HG03442 (cell line): ENCODE measurements around the gene JPH2.
"Not testable (repeated sequence)": the region's sequence is repeated elsewhere in the genome, so short reads cannot be mapped to it uniquely, and the experiment has no call there.

Experiments
- ATAC-seq: cut with Tn5 transposase; IDR thresholded peaks from one replicate; pipeline ENCODE4 v1.9.1; 2021; ENCODE audit warnings: mild to moderate bottlenecking, moderate library complexity; ENCODE audit not compliant: unreplicated experiment

The JPH2 gene

DNA sequence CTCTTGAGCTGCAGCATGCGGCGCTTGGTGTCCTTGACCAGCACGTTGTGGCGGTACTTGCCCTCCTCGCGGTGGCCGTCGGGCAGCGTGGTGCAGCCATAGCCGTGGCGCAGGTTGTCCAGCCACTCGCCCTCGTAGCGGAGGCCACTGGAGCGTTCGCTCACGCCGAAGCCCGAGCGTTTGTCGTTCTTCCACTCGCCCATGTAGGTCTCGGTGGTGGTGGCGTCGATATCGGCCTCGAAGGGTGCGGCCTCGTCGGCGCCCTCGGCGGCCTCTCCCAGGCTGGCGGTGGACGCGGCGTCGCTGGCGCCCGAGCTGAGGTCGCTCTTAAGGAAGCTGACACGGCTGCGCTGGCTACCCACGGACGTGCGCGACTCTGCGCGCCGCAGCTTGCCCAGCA, 27.3 kb downstream of the JPH2 start:
- ATAC-seq, result no peak

DNA sequence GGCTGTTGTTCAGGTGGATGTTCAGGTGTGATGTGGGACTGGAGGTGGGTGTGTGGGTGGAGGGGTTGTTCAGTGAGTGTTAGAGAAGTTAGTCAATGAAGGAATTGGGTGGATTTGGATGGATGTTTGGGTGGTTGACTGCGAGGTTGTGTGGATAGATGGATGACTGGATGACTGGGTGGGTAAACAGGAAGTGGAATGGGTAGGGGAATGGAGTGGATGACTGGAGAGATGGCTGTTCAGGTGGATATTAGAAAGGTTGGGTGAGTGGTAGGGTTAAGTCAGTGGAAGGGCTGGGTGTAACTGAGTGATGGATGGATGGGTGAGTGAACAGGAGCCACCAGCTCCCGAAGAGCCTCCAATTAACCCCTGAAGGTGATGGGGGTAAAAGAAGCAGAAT, 27.9 kb downstream of the JPH2 start:
- ATAC-seq, result no peak

DNA sequence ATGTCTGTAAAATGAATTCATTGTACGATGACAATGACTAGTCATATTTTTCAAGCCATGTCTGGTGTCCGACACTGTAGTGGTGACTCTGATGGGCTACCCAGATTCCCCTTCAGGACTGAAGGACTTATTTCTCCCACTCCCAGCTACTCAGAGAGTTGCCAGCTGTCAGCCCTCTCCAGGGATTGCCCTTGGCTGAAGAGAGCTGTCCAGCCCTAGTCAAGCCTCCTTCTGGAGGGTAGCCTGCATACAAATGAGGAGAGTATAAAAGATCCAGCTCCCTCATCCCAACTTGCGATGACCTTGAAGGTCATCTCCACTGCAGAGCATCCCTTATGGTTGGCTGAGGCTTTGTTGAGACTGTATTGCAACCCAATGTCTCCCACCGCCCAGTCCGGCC, 29.9 kb downstream of the JPH2 start:
- ATAC-seq, result no peak

DNA sequence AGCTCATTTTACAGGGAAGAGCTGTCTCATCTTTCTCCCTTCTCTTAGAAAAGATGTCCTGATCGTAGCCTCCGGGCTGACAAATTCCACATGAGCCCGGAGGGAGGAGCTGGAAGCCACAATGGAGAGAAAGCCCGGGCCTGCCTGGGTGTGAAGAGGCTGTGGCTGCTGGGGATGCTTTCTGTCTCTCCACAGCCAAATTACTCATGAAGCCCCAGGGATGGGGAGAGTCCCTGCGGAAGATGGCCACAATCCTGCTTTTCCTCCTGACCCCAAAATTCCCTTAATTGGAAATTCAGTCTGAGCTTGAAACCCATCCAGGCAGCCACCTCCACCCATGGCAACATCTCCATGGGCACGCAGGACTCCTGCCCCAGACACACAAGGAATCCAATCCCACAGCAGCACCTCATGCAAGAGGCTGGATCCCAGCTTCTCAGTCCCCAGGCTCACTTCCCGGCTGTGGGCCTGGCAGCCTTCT, 32.4 kb downstream of the JPH2 start:
- ATAC-seq, result no peak

DNA sequence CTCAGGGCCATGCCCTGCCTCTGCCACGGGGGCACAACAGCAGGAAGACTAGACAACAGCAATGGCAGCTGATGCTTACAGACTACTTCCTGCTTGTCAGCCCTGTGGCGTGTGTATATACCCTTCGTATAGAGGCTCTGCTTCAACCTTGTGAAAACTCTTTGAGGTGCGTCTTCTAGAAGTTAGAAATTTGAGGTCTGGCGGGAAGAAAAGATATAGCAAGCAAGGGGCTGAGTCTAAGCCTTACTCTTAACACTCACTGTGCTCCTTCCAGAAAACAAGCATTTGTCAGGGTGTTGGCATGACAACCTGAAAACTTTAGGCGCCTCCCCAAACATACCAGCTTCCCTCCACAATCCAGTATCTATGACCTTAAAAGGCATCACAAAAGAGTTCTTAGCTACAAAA, 33.3 kb downstream of the JPH2 start:
- no peak for ATAC-seq

DNA sequence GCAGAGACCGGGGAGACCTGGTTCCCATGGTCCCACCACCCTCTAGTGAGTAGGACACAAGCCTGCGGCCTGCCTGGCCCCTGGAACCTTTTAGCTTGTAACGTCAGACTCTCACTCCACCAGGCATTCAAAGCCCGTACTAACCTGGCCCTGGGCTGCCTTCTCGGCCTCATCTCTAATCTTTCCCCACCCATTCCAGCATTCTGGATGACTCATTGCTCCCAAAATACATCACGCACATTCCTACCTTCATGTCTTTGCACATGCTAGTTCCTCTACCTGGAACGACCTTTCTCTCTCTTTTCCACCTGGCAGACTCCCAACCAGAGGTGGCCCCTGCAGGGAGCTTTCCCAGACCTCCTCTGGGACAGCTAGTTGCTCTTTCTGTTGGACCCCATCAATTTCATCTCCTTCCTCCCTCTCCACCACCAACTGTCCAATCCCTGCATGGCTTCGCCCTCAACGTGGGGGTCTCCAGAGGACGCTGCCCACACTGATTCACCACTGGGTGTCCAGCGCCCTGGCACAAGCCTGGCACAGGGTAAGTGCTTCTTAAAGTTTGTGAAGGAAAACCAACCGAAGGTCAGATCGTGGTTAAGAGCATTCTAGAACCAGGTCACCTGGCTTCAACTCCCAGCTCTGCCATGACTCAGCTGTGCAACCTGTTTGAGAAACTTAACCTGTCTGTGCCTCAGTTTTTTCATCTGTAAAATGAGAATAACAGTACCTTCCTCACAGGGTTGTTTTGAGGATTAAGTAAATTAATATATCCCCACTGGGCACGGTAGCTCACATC, 35.2 kb downstream of the JPH2 start:
- no peak for ATAC-seq

DNA sequence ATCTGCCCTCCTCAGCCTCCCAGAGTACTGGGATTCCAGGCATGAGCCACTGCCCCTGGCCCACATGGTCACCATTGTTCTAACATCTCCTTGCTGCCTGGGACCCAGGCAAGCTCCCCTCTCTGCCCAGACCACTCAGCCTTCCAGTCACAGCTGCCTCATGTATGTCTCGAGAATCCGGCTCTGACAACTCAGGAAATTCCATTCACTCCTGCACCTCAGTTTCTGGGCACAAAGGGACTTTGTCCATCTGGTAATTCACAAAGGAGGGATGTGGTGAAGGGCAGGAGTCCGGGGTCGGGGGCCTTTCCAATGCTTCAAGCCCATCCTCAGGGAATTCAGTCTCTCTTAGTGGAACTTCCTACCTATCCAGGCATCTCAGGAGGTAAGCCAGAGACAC, 40.7 kb downstream of the JPH2 start:
- no peak for ATAC-seq

DNA sequence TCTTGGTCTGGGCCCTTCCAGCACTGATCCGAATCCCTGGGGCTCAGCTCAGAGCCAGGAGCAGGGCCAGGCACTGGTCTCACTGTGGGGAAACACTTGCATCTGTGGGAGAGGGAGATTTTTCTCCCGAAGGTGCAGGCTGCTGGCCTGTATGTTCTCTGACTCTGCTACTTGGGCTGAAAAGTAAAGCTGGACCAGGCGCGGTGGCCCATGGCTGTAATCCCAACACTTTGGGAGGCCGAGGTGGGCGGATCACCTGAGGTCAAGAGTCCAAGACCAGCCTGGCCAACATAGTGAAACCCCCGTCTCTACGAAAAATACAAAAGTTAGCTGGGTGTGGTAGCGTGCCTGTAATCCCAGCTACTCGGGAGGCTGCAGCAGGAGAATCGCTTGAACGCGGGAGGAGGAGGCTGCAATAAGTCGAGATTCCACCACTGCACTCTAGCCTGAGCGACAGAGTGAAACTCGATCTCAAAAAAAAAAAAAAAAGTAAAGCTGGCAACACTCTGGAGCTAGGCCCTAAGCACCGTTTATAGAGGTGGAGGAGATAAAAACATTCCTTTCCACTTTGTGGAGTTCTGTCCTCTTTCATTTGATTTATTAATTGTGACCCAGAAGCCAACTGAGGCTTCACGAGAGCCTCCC, 41.7 kb downstream of the JPH2 start:
- no peak for ATAC-seq

DNA sequence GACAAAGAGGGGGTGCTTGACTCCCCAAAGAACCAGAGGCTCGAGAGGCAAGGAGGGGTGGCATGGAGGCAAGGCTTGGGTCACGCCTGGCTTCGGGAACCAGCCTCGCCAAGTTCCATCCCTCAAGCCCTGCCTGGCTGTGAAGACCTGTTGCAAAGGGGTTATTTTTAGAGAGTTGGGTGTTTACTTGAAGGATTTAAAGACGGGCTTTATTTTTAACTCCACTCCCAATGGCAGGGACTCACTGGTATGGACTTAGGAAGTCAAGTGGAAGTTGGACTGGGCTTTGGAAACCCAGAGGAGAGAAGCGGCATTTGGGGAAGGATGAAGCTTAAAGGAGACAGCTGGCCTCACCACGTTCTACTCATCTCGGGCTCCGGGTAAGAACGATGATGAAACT, 43.1 kb downstream of the JPH2 start:
- ATAC-seq, result no peak

DNA sequence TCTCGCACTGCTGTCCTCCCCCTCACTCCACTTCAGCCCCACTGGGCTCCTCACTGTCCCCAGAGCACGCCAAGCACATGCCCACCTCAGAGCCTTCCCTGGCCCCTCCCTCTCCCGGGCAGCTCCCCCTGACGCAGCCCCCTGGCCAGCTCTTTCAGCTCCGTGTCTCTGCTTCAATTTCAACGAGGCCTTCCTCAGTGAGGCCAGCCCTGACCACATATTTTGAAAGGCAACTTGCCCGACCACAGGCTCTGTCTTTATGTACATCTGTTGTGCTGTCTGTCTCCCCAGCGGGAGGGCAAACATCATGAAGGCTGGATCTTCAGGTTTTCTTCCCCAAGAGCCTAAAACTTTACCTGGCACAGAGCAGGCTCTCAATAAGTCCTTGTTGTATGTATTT, 44.6 kb downstream of the JPH2 start:
- ATAC-seq, result no peak

DNA sequence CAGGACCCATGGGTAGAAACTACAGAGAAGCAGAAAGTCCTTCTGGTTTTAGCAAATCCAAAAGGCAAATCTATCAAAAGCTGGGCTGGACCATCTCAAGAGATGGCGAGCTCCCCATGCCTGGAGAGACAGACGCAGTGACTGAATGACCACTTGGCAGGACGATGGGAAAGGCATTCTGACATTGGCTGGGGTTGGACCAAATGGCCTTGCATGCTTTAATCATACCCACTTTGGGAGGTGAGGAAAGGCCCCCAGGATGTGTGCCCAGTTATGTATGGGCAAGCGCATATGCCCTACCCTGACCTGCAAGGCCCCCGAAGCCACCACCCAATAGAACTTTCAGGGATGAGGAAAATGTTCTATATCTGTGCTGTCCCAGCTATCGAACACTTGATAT, 45.1 kb downstream of the JPH2 start:
- no peak for ATAC-seq

DNA sequence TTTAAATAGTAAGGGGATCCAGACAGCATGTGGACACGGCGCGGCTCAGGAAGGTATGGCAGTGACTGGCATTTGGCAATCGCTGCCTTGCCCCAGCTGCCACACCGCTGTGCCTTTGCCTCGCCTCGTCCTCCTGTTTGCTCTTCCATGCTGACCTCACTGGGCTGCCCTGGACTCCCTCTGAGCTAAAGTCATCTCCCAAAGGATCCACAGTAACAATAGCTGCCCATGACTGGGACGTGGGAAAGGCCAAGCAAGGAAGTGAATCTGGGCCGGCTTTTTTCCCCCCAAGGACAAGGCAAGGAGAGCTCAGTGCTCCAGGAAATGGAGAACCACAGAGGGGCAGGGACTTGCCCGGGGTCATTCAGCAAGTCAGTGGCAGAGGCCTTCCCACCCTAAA, 48.1 kb downstream of the JPH2 start:
- ATAC-seq, result no peak

DNA sequence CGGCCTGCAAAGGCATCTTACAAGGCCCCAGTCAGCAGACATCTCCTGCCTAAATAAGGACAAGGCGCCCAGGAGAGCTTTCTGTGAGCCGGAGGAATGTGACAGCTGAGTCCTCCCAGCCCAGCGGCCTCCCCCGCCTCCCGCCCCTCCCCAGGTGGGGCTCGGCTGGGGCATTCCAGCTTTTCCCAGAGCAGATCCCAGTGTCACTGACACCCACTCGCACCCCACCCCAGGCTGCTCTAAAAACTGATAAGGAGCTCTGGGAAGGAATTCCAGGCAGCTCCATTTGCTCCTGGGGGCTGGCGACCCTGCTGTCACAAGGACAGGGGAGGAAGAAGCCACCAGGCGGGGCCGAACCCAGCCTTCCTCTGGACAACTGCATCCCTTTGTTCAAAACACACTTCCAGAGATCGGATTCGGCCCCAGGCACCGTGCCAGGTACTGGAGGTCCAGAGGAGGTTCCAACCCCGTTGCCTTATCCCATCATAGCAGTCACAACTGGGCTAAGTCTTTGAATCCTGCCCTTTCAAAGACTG, 49.7 kb downstream of the JPH2 start:
- ATAC-seq, result no peak

DNA sequence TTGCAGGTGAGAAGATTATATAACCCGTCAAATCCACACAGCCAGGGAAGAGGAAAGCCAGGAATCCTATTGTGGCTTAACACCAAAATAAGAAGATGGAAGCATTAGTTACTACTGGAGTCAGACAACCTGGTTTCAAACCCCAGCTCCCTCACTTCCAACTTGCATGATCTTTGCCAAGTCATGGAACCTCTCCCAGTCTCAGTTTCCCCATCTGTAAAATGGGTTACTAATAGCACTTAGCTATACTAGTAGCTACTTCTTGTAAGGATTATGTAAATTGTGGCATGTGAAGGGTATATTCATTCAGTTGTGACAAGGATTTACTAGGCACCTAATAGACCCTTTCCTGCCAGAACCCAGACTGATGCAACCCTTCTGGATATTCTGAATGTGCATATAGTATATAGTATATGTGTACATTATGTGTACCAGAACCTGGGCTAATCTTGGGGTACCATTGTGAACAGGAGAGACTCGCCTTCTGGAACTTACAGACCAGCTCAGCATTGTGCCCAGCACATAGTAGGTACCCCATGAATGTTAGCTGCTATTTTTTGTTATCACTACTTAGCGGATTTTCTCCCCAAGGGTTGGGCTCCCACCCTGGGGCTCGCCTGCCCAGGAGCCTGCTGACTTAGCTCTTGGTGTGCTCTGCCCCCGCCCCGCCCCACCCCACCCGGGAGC, 50.3 kb downstream of the JPH2 start:
- ATAC-seq, result no peak

DNA sequence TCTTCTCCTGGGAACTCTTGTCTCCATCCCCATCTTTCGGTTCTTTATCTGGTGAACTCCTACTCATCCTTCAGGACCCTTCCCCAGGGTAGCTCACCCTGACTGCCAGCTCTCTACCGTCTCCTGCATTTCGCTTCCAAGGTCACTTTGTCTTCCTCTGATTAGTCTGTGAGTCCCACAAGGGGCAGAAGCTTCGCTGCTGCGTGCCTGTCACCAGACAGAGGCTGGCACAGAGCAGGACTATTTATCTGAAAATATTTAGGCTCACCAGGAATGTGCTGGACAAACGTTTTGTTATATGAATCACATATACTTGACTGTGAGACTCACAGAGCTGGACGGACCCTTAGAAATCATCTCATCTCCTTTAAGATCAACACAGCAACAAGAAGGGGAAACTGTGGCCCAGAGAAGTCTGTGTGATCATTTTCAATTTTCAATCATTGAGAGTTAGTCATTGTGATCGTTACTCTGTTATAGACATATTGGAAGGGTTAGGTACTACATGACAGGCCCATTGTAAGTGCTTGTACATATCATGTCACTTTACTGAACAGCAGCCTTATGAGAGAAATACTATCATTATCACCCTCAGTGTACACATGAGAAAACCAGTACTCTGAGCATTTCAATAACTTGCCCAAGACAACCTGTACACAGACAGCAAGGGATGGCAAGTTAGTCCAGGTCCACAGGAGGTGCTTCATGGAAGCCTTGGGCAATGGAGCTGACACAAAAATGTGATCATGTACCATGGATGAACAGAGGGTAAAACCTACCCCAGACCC, 51.4 kb downstream of the JPH2 start:
- ATAC-seq, result no peak

DNA sequence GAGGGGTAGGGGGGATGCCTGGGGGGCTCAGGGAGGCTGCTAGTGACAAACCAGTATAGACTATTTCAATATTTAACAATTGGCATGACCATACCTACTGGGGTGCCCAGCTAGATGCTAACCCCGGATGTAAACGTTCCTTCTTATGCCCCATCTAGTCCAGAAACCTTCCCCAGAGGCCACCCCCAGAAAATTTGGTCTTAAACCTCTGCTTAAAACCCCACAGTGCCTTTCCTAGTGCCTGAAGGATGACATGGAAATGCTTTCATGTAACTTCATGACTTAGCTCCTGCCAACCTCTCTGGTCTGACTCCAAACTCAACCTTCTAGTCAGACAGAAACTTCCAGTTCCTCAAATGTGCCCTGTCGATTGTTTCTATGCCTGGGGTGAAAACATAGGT, 52.0 kb downstream of the JPH2 start:
- no peak for ATAC-seq

DNA sequence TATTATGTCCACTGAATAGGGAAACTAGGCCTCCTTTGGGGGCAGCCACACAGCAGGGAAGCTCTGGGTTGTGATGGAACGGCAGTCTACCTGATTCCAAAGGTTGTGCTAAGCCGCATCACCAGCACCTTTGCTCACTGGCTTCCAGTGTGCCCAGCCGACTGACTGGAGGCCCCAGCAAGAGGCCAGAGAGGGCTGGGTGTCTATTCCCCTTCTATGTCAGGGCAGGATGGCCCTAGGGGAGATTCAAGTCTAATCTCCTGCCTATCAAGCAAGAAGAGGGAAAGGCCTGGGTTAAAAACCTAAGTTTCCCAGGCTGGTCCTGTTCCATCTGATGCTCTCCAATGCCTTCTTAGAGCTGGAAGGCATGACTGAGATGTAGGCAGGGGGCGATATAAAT, 53.6 kb downstream of the JPH2 start:
- ATAC-seq, result no peak

DNA sequence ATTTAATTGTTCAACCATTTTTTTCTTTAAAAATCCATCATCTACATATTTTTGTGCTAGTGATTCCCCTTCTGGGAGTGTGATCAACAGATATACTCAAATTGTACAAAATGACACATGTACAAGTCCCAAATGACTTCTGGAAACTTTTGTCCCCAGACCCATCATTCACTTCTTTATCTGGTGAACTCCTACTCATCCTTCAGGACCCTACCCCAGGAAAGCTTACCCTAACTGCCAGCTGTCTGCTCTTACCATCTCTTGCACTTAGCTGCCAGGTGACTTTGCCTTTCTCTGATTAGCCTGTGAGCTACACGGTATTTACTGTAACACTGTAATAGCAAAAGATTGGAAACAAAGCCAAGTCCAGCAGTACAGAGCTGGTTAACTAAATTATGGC, 55.3 kb downstream of the JPH2 start:
- no peak for ATAC-seq

DNA sequence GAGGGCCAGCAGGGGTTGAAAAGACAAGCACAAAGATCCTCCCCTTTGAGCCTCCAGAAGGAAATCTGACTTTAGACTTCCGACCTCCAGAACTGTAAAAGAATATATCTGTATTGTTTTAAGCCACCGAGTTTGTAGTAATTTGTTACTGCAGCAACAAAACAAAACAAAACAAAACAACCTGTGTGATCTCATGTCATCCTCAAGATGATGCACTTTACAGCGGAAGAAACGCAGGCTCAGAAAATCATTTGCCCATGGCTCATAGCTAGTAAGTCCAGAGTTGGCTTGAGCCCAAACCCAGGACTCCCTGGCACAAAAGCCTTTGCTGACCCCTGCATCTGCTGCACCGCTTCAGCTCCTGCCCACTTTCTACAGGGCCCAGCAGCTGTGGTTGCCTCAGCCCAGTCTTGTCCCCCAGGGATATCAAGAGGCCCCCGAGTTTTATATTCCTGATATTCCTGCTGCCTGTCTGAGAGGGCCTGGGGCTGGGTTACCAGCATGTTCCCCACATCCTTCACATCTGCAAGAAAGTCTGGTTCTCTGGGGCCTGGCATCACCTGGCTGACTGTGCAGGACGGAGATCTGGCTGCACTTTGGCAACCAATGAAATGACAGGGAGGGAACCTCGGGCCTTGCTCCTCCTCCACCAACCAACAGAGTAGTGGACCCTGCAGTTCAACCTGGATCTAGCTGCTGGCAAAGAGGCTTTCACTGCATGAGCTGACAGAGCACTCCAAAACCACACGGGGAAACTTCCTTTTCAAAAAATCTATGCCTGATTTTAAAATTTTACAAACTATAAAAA, 56.9 kb downstream of the JPH2 start:
- no peak for ATAC-seq

DNA sequence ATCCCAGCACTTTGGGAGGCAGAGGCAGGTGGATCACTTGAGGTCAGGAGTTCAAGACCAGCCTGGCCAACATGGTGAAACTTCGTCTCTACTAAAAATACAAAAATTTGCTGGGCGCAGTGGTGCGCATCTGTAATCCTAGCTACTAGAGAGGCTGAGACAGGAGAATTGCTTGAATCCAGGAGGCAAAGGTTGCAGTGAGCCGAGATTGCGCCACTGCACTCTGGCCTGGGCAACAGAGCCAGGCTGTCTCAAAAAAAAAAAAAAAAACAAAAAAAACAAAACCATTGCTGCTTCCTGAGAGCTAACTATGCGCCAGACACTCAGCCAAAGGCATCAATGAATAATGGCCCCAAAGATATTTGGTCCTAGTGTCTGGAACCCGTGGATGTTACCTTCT, 57.7 kb downstream of the JPH2 start:
- not testable (repeated sequence) for ATAC-seq
